Myocyte (in vitro differentiated cells): ENCODE data around the gene OTUD7B. TPM values are rescaled to one million over a fixed set of nuclear protein-coding genes. Genes with fewer than 3 reads are reported as not detected.

Experiments
- DNase-seq: peaks from one replicate; pipeline ENCODE4 v3.0.0-alpha.2; 2012; ENCODE audit warnings: low read depth
- total RNA-seq: library from RNA; depleted of rRNA; stranded (reverse); fragments of >200 nt; gene quantifications from 2 replicates; pipeline ENCODE4 v1.2.3, GENCODE V29; 2014

Gene OTUD7B
- total RNA-seq, 1 donor from 2014 or later, result 13.4 TPM

GRCh38 chr1:149923626-149924025 is 86.9 kb downstream of the OTUD7B start:
- no peak for DNase-seq

- DNase-seq, result peak; percentile 51
Observed at GRCh38 chr1:149917571-149918144, 92.9 kb downstream of the OTUD7B start, which contains the start of gene SV2A. TSS of gene SV2A (minus strand) at chr1:149917844. CDS start at chr1:149913840, 4,004 bp downstream.

- DNase-seq, result no peak
Observed at GRCh38 chr1:149916898-149917252, 93.7 kb downstream of the OTUD7B start.

- no peak for DNase-seq
Observed at GRCh38 chr1:149916193-149916897, 94.2 kb downstream of the OTUD7B start.

GRCh38 chr1:149915429-149916192 is 94.9 kb downstream of the OTUD7B start:
- no peak for DNase-seq

GRCh38 chr1:149914545-149914944 is 96.0 kb downstream of the OTUD7B start:
- no peak for DNase-seq

- DNase-seq, result no peak
Observed at GRCh38 chr1:149906570-149907075, 103.9 kb downstream of the OTUD7B start.

- no peak for DNase-seq
Observed at GRCh38 chr1:149903836-149904491, 106.6 kb downstream of the OTUD7B start.

- peak; percentile 94 for DNase-seq
Observed at GRCh38 chr1:149899460-149900284, 110.9 kb downstream of the OTUD7B start, which contains the start of gene BOLA1. TSS of gene BOLA1 (plus strand) at chr1:149899568. CDS start at chr1:149900060, 492 bp downstream.

GRCh38 chr1:149896575-149896974 is 114.0 kb downstream of the OTUD7B start:
- no peak for DNase-seq

GRCh38 chr1:149888999-149889289 is 121.6 kb downstream of the OTUD7B start:
- DNase-seq, result peak; percentile 53

- DNase-seq, result peak; percentile 91
Observed at GRCh38 chr1:149888247-149888998, 122.1 kb downstream of the OTUD7B start.

Other genes with a start within 250 kb of the OTUD7B start
- gene FCGR1A, start 228.0 kb downstream of the OTUD7B start, total RNA-seq, result not detected in 2 replicates
- gene BOLA1, start 111.2 kb downstream of the OTUD7B start, total RNA-seq, result 12.5 and 20.2 TPM in 2 replicates
- gene SV2A, start 92.9 kb downstream of the OTUD7B start, total RNA-seq, result 3.0 and 4.0 TPM in 2 replicates
- gene SF3B4, start 82.9 kb downstream of the OTUD7B start, total RNA-seq, result 11.0 and 11.8 TPM in 2 replicates
- gene MTMR11, start 73.8 kb downstream of the OTUD7B start, total RNA-seq, result 2.3 and 2.4 TPM in 2 replicates
- gene VPS45, start 57.0 kb upstream of the OTUD7B start, total RNA-seq, result 49.4 and 64.1 TPM in 2 replicates
- 71.9 and 105 TPM in 2 replicates for gene PLEKHO1, start 139.2 kb upstream of the OTUD7B start, total RNA-seq
- gene ANP32E, start 225.4 kb upstream of the OTUD7B start, total RNA-seq, result 14.9 and 17.9 TPM in 2 replicates
- not detected in 2 replicates for gene CA14, start 247.0 kb upstream of the OTUD7B start, total RNA-seq